Measurements from ENCODE around the gene GDI2.

GRCh38 chr10:5854131-5854475 lies 40.9 kb upstream of the GDI2 start:
- TF ChIP-seq CTCF (IDR thresholded peaks at IDR 0.05; ENCODE audit: low read depth, low read length) (no peak), EZH2phosphoT487 (IDR thresholded peaks at IDR 0.05; ENCODE audit: low read depth) (no peak)
